Keratinocyte (primary cell): ENCODE results near the gene UCKL1. TPM values are rescaled to one million over a fixed set of nuclear protein-coding genes. Genes with fewer than 3 reads are reported as not detected.

Source experiments
- DNase-seq: peaks from one replicate; pipeline ENCODE4 v3.0.0-alpha.2; 2011; ENCODE audit warnings: low read depth, missing footprints, low spot score
- FAIRE-seq: peaks from 2 replicates; lab custom pipeline; 2011; peaks lifted over from hg19 to GRCh38; lab: Jason Lieb, UNC
- H2AFZ ChIP-seq: 2 replicates; pipeline ENCODE4 v1.6.0; 2012; ENCODE audit warnings: low read length, control low read depth, inconsistent platforms; ENCODE audit not compliant: control insufficient read depth
- H3K27ac ChIP-seq: 2 replicates; pipeline ENCODE4 v1.5.1; 2011; ENCODE audit warnings: low read length; ENCODE audit not compliant: control insufficient read depth, insufficient read depth
- H3K27me3 ChIP-seq: 3 replicates; pipeline ENCODE4 v1.6.0; 2011; ENCODE audit warnings: low read length; ENCODE audit not compliant: control insufficient read depth, insufficient read depth; ENCODE audit errors: extremely low read depth
- H3K36me3 ChIP-seq, 2 experiments: 2 replicates in 1 of 2; 3 replicates in 1 of 2; pipeline ENCODE4 v1.5.1; 2011; ENCODE audit warnings: low read length in 2 of 2, mild to moderate bottlenecking in 1 of 2; ENCODE audit not compliant: control insufficient read depth in 2 of 2, insufficient read depth in 2 of 2; ENCODE audit errors: extremely low read depth in 1 of 2
- H3K4me1 ChIP-seq: 3 replicates; pipeline ENCODE4 v1.5.1; 2011; ENCODE audit warnings: low read length; ENCODE audit not compliant: control insufficient read depth, insufficient read depth; ENCODE audit errors: extremely low read depth
- H3K4me2 ChIP-seq: 3 replicates; pipeline ENCODE4 v1.6.0; 2011; ENCODE audit warnings: low read depth, low read length; ENCODE audit not compliant: control insufficient read depth, insufficient read depth; ENCODE audit errors: extremely low read depth
- H3K4me3 ChIP-seq, 3 experiments: fragments of 200-600 bp in 1 of 3; sonication (generic) in 1 of 3; 2 replicates in 2 of 3; 3 replicates in 1 of 3; pipeline ENCODE4 v1.5.1; 2011 to 2016; ENCODE audit warnings: low read length in 3 of 3, mild to moderate bottlenecking in 3 of 3, control low read depth in 2 of 3, inconsistent platforms in 1 of 3, low read depth in 1 of 3, mixed read lengths in 1 of 3, mixed run types in 1 of 3, moderate library complexity in 1 of 3; ENCODE audit not compliant: control insufficient read depth in 2 of 3, insufficient read depth in 2 of 3; ENCODE audit errors: extremely low read depth in 1 of 3
- H3K79me2 ChIP-seq: 2 replicates; pipeline ENCODE4 v1.6.0; 2012; ENCODE audit warnings: low read length; ENCODE audit not compliant: control insufficient read depth, insufficient read depth
- H3K9ac ChIP-seq: 3 replicates; pipeline ENCODE4 v1.6.0; 2011; ENCODE audit warnings: low read length; ENCODE audit not compliant: control insufficient read depth, insufficient read depth; ENCODE audit errors: extremely low read depth
- H3K9me1 ChIP-seq: 3 replicates; pipeline ENCODE4 v1.6.0; 2011; ENCODE audit warnings: low read length; ENCODE audit not compliant: control insufficient read depth, insufficient read depth; ENCODE audit errors: extremely low read depth
- H3K9me3 ChIP-seq: 2 replicates; pipeline ENCODE4 v1.5.1; 2012; ENCODE audit warnings: low read depth, low read length; ENCODE audit not compliant: control insufficient read depth
- H4K20me1 ChIP-seq: 3 replicates; pipeline ENCODE4 v1.6.0; 2011; ENCODE audit warnings: low read length; ENCODE audit not compliant: control insufficient read depth, insufficient read depth; ENCODE audit errors: extremely low read depth
- EZH2 ChIP-seq: IDR thresholded peaks from one replicate; pipeline ENCODE4 v1.6.1; 2012; ENCODE audit warnings: inconsistent platforms, mild to moderate bottlenecking, low read length, moderate library complexity
- dilution Hi-C: fragments of 300-500 bp; cut with MboI; formaldehyde crosslinking; loops from one replicate; pipeline ENCODE4 v1.7.0; 2020; ENCODE audit warnings: low sequenced_read_pairs; ENCODE audit not compliant: extremely low pct_ligation_motif_present
- polyA plus RNA-seq, 5 experiments: library from polyadenylated mRNA; depleted of rRNA in 3 of 5; stranded (reverse) in 3 of 5; stranded (forward) in 1 of 5; unstranded in 1 of 5; fragments of >200 nt; gene quantifications; 1 replicate in 1 of 5; 2 replicates in 3 of 5; 3 replicates in 1 of 5; pipeline versions ENCODE4 v1.2.1 to v1.2.3, GENCODE V29; 2011 to 2012; ENCODE audit warnings: missing spikeins in 2 of 5, low read depth in 1 of 5, low replicate concordance in 1 of 5
- TF ChIP-seq, protein P1 (sequence below), 3 experiments: IDR thresholded peaks in 1 of 3; conservative IDR thresholded peaks in 1 of 3; optimal IDR thresholded peaks in 1 of 3; 2 replicates in 2 of 3; 3 replicates in 1 of 3; pipeline versions ENCODE3 to v1.5.1; 2011; ENCODE audit warnings: low read length in 3 of 3, mild to moderate bottlenecking in 3 of 3, moderate library complexity in 2 of 3, control low read depth in 1 of 3, inconsistent platforms in 1 of 3; ENCODE audit not compliant: insufficient read depth in 2 of 3; ENCODE audit errors: extremely low read depth in 1 of 3

UCKL1 gene
- polyA plus RNA-seq, 1 donor (not counting 4 experiments of a cell fraction or from before 2014, with no cell fraction given): 24.1 TPM

DNA sequence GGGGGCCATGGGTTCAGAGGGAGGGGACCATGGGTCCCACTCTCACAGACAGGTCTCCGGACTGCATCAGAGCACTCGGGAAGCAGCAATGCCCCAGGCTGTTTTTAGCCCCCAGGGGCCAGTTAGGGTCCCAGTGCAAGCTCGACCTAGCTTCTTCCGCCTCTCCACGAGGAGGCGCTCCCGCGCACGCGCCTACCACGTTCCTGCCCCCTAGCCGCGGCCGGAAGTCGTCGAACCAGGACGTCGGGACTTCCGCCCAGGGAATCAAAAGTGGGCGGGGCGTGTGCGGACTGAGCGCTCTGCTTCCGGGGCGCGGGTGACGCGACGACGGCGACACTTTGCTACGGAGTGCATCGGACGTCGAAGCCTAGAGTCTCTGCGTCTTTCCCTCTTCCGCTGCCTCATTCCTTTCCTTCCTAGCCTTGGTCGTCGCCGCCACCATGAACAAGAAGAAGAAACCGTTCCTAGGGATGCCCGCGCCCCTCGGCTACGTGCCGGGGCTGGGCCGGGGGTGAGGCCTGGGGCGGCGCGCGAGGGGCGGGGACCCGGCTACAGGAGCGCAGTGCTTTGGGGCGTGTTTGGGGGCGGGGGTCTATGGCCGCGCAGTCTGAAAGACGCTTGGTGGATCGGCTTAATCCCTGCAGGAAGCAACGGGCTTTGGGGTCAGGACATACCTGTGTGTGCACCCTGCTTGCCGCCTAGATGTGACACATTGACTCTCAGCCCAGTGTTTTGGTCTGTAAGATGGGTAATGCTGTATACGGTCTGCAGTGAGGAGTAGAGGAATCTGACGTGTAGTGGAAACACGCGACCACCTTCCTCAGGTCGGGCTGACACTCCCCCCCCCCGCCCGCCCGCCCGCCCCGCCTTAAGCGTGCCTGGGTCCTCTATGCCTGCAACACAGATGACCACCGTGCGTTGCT, 24.9 kb upstream of the UCKL1 start, which contains the start of gene PRPF6:
Gene PRPF6, plus strand, starts transcription at position 327 of the 923 bp plus-strand sequence. Its CDS starts 114 bp downstream, at position 441.
- Histone ChIP-seq H3K4me3 (peak within 1 kb of the TSS; percentile 89 to 94 (median 91)), H4K20me1 (no peaks in the 10 kb centered on the region), H3K9ac (peak within 1 kb of the TSS; percentile 80), H3K36me3 (peaks cover 8 to 25% of the 10 kb centered on the region in 2 experiments), H3K27me3 (no peaks in the 10 kb centered on the region), H3K27ac (peak within 1 kb of the TSS; percentile 91), H3K9me3 (no peaks in the 10 kb centered on the region), H3K4me2 (peak within 1 kb of the TSS; percentile 96), H3K4me1 (peaks cover 29% of the 10 kb centered on the region), H3K79me2 (peaks cover 20% of the 10 kb centered on the region), H3K9me1 (no peaks in the 10 kb centered on the region), H2AFZ (peak within 1 kb of the TSS; percentile 96)
- dilution Hi-C loops: no loop called here
- DNase-seq (no peak), FAIRE-seq (no peak)
- no peak for TF ChIP-seq EZH2
- TF ChIP-seq, protein P1, sequence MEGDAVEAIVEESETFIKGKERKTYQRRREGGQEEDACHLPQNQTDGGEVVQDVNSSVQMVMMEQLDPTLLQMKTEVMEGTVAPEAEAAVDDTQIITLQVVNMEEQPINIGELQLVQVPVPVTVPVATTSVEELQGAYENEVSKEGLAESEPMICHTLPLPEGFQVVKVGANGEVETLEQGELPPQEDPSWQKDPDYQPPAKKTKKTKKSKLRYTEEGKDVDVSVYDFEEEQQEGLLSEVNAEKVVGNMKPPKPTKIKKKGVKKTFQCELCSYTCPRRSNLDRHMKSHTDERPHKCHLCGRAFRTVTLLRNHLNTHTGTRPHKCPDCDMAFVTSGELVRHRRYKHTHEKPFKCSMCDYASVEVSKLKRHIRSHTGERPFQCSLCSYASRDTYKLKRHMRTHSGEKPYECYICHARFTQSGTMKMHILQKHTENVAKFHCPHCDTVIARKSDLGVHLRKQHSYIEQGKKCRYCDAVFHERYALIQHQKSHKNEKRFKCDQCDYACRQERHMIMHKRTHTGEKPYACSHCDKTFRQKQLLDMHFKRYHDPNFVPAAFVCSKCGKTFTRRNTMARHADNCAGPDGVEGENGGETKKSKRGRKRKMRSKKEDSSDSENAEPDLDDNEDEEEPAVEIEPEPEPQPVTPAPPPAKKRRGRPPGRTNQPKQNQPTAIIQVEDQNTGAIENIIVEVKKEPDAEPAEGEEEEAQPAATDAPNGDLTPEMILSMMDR (optimal IDR thresholded peaks at IDR 0.05 in 1 of 3, IDR thresholded peaks at IDR 0.05 in 1 of 3, conservative IDR thresholded peaks at IDR 0.05 in 1 of 3; ENCODE audit: extremely low read depth in 1 of 3, insufficient read depth in 2 of 3, low read length in 3 of 3): peak; percentile 80 to 92 (median 91)

DNA sequence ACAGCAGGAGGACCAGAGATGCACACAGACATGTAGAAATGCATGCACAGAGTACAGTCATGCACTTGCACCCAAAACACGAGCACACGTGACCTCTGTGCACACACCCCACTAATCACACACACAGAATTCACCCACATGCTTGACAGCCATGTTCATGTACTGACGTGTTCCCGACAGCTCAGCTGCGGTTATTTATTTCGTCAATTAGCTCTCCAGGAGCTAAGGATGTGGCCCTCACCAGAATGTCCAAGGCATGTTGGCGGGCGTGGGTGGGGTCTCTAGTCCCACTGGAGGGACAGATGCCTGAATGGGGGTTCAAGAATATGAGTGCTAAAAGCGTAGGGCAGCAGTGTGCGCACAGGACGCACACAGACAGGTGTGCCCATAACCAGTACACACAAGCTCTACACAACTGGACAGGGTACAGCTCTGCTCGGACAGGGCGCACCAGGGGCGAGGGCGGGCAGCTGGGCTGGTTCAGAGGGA, 24.1 kb upstream of the UCKL1 start:
- dilution Hi-C loops: no loop called here
- no peaks in the 10 kb centered on the region for H3K9me3 ChIP-seq
- no peaks in the 10 kb centered on the region for H4K20me1 ChIP-seq
- peak overlapping the region; percentile 96 for H3K4me2 ChIP-seq
- peak overlapping the region; percentile 89 to 94 (median 91) for H3K4me3 ChIP-seq
- peak overlapping the region; percentile 72 for H2AFZ ChIP-seq
- no peaks in the 10 kb centered on the region for H3K9me1 ChIP-seq
- H3K36me3 ChIP-seq: peaks cover 8 to 18% of the 10 kb centered on the region in 2 experiments
- H3K4me1 ChIP-seq: peaks cover 29% of the 10 kb centered on the region
- peak overlapping the region; percentile 80 for H3K9ac ChIP-seq
- peaks cover 20% of the 10 kb centered on the region for H3K79me2 ChIP-seq
- TF ChIP-seq, protein P1 (optimal IDR thresholded peaks at IDR 0.05 in 1 of 3, IDR thresholded peaks at IDR 0.05 in 1 of 3, conservative IDR thresholded peaks at IDR 0.05 in 1 of 3; ENCODE audit: extremely low read depth in 1 of 3, insufficient read depth in 2 of 3, low read length in 3 of 3): no peak
- no peak for TF ChIP-seq EZH2
- peak overlapping the region; percentile 91 for H3K27ac ChIP-seq
- peak; percentile 67 for FAIRE-seq
- DNase-seq: peak; percentile 81
- H3K27me3 ChIP-seq: no peaks in the 10 kb centered on the region
